Vagina (tissue), 2 donors: Measurements from ENCODE around the gene KLF14. TPM values are rescaled to one million over a fixed set of nuclear protein-coding genes. Genes with fewer than 3 reads are reported as not detected.

Source experiments
- DNase-seq, 2 donors: peaks; one replicate each; pipeline ENCODE4 v3.0.0-alpha.2; 2017; ENCODE audit errors: extremely low spot score in 2 of 2
- H3K27ac ChIP-seq: fragments of 200-600 bp; sonication (generic); one replicate; pipeline ENCODE4 v1.5.1; 2019
- H3K27me3 ChIP-seq: fragments of 200-600 bp; sonication (generic); one replicate; pipeline ENCODE4 v1.5.1; 2019
- H3K36me3 ChIP-seq, 2 donors: fragments of 200-600 bp; sonication (generic); one replicate each; pipeline ENCODE4 v1.5.1; 2017 to 2019
- H3K4me1 ChIP-seq: fragments of 200-600 bp; sonication (generic); one replicate; pipeline ENCODE4 v1.5.1; 2019
- H3K4me3 ChIP-seq, 2 donors: fragments of 200-600 bp; sonication (generic); 1 replicate in 1 of 2; 2 replicates in 1 of 2; pipeline ENCODE4 v1.5.1; 2016 to 2019
- H3K9me3 ChIP-seq: fragments of 200-600 bp; sonication (generic); one replicate; pipeline ENCODE4 v1.5.1; 2019
- POLR2A ChIP-seq, 2 donors: fragments of 450-650 bp; IDR thresholded peaks; one replicate each; pipeline ENCODE4 v1.6.1; 2017; ENCODE audit warnings: antibody characterized with exemption in 2 of 2, mild to moderate bottlenecking in 2 of 2, moderate library complexity in 2 of 2
- POLR2AphosphoS5 ChIP-seq, 2 donors: sonication (generic); formaldehyde crosslinking; IDR thresholded peaks; one replicate each; pipeline ENCODE4 v1.9.0; 2017; ENCODE audit warnings: antibody characterized with exemption in 2 of 2, mild to moderate bottlenecking in 2 of 2, low read depth in 1 of 2; ENCODE audit not compliant: insufficient read depth in 1 of 2
- intact Hi-C: fragments of 100-400 bp; cut with DNase I; formaldehyde crosslinking; loops from one replicate; pipeline ENCODE4 v1.15.1; 2023
- total RNA-seq: library from RNA; depleted of rRNA; stranded (reverse); fragments of >200 nt; gene quantifications from one replicate; pipeline ENCODE4 v1.2.3, GENCODE V29; 2016
- TF ChIP-seq, protein P1 (sequence below), 3 experiments: fragments of 450-650 bp in 2 of 3; fragments of 200-600 bp in 1 of 3; sonication (generic) in 1 of 3; IDR thresholded peaks; one replicate each; pipeline ENCODE4 v1.5.1; 2017 to 2019; ENCODE audit warnings: antibody characterized with exemption in 3 of 3, mild to moderate bottlenecking in 2 of 3, moderate library complexity in 2 of 3

Gene KLF14
- total RNA-seq, 1 donor from 2014 or later = not detected

DNA sequence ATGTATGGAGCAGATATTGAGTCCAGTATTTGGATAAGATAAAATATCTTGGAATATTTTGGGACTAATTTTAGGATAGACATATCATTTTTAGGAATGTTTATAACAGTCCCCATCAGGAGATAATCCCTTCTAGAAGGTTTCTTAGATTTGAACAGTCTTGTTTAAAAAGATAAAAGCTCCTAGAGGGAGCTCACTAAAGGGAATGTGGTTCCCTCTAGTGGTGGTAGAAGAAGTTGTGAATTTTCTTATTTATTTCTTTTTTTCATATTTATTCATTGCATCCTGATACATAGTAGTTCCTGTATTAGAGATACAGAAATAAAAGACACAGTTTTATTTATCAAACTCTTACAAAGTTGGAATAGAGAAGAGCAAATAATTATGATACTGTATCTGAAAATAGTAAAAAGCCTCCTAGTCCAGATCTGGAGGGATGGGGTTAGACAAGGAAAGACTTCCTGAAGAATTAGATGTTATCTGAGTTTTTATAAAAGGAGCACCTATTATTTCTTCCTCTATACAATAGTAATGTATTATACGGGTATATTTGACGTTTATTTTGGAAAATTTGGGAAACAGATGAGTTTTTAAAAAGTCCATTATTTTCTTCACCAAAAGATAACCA, 24.5 kb upstream of the KLF14 start:
- Histone ChIP-seq H3K4me3 (no peak overlapping the region), H3K4me1 (no peaks in the 10 kb centered on the region), H3K27ac (no peak overlapping the region), H3K9me3 (no peaks in the 10 kb centered on the region), H3K36me3 (no peaks in the 10 kb centered on the region), H3K27me3 (no peaks in the 10 kb centered on the region)
- DNase-seq = no peak
- intact Hi-C loops = no loop called here
- no peak for TF ChIP-seq POLR2A (IDR thresholded peaks at IDR 0.05)
- TF ChIP-seq, protein P1, sequence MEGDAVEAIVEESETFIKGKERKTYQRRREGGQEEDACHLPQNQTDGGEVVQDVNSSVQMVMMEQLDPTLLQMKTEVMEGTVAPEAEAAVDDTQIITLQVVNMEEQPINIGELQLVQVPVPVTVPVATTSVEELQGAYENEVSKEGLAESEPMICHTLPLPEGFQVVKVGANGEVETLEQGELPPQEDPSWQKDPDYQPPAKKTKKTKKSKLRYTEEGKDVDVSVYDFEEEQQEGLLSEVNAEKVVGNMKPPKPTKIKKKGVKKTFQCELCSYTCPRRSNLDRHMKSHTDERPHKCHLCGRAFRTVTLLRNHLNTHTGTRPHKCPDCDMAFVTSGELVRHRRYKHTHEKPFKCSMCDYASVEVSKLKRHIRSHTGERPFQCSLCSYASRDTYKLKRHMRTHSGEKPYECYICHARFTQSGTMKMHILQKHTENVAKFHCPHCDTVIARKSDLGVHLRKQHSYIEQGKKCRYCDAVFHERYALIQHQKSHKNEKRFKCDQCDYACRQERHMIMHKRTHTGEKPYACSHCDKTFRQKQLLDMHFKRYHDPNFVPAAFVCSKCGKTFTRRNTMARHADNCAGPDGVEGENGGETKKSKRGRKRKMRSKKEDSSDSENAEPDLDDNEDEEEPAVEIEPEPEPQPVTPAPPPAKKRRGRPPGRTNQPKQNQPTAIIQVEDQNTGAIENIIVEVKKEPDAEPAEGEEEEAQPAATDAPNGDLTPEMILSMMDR (IDR thresholded peaks at IDR 0.05) = peak; percentile 44 to 57 (median 53)
- TF ChIP-seq POLR2AphosphoS5 (IDR thresholded peaks at IDR 0.05; ENCODE audit: insufficient read depth in 1 of 2, low read depth in 1 of 2) = peak in 1 of 2 donors; percentile 31

DNA sequence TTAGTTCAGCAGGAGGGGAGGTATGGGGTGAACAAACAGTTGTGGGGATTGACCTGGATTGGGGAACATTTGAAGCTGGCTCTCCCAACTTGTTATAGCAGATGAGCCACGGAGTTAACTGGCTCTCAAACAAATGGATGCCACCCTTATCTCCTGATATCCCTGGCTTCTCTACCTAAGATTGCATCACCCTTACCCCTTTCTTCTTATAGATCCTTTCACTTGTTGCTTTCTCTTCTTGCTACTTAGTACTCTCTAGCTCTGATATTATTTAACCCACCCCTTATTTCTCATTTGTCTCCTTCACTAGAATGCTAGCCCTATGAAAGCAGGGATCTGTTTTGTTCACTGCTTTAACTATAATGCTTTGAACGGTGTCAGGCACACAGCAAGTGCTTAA, 22.3 kb upstream of the KLF14 start:
- TF ChIP-seq, protein P1 (IDR thresholded peaks at IDR 0.05) = no peak
- TF ChIP-seq POLR2AphosphoS5 (IDR thresholded peaks at IDR 0.05; ENCODE audit: insufficient read depth in 1 of 2, low read depth in 1 of 2) (no peak), POLR2A (IDR thresholded peaks at IDR 0.05) (no peak)

DNA sequence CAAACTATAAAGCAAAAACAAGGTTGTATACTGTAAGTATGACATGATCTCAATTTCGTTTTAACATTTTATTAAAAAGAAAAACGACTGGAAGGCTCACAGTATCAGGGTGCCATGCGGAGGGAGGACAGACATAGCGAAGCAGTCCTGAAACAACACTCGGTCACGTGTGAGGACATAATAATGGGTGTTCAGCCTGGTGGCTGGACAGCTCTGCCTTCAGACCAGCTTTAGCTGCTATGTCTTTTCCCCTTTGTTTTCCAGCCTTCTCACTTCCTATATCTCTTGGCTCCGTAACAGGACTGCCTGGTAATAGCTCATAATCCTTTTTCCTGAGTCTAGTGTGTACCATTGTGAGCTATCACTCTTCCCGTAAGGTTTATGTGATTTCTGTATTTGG, 18.4 kb upstream of the KLF14 start:
- no peaks in the 10 kb centered on the region for H3K4me1 ChIP-seq
- TF ChIP-seq POLR2AphosphoS5 (IDR thresholded peaks at IDR 0.05; ENCODE audit: insufficient read depth in 1 of 2, low read depth in 1 of 2) = no peak
- no peak for TF ChIP-seq POLR2A (IDR thresholded peaks at IDR 0.05)
- TF ChIP-seq, protein P1 (IDR thresholded peaks at IDR 0.05) = no peak
- no peaks in the 10 kb centered on the region for H3K36me3 ChIP-seq
- no peaks in the 10 kb centered on the region for H3K27me3 ChIP-seq
- H3K9me3 ChIP-seq = no peaks in the 10 kb centered on the region
- no peak overlapping the region for H3K27ac ChIP-seq
- no peak overlapping the region for H3K4me3 ChIP-seq
- DNase-seq = no peak
- intact Hi-C loops = no loop called here

More for the DNA sequence above, 22.3 kb upstream of the KLF14 start:
- Histone ChIP-seq H3K36me3 (no peaks in the 10 kb centered on the region), H3K9me3 (no peaks in the 10 kb centered on the region), H3K27me3 (no peaks in the 10 kb centered on the region), H3K4me3 (no peak overlapping the region), H3K4me1 (no peaks in the 10 kb centered on the region), H3K27ac (no peak overlapping the region)
- intact Hi-C loops = no loop called here
- no peak for DNase-seq

DNA sequence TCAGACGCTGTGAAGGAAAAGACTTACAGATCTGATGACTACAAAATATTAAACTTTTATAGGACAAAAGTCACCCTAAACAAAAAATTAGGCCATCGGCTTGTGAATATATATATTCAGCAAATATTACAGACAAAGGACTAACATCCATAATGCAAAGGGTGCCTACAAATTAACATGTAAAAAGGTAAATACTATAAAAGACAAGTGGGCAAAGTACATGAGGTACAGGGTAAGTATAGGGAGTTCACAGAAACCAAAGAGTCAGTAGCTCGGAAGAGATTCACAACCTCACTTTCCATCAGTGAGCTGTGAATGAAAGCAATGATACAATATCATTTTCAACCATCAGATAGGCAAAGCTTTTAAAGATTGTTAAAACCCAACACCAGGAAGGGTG, 16.7 kb upstream of the KLF14 start:
- intact Hi-C loops = no loop called here
- no peak overlapping the region for H3K4me3 ChIP-seq
- DNase-seq = no peak

More for the DNA sequence above, 16.7 kb upstream of the KLF14 start:
- Histone ChIP-seq H3K27ac (no peak overlapping the region), H3K9me3 (no peaks in the 10 kb centered on the region), H3K36me3 (no peaks in the 10 kb centered on the region), H3K27me3 (no peaks in the 10 kb centered on the region), H3K4me1 (no peaks in the 10 kb centered on the region)
- TF ChIP-seq POLR2AphosphoS5 (IDR thresholded peaks at IDR 0.05; ENCODE audit: insufficient read depth in 1 of 2, low read depth in 1 of 2) = no peak
- TF ChIP-seq, protein P1 (IDR thresholded peaks at IDR 0.05) = no peak
- TF ChIP-seq POLR2A (IDR thresholded peaks at IDR 0.05) = no peak
